Measurements from ENCODE around the gene ZMIZ1. TPM values are rescaled to one million over a fixed set of nuclear protein-coding genes. Genes with fewer than 3 reads are reported as not detected.

ZMIZ1 gene
- total RNA-seq, 1 experiment from 2014 or later: 42.3 TPM

GRCh38 chr10:79241990-79242619 lies 173.3 kb downstream of the ZMIZ1 start:
- Mint-ChIP-seq H3K4me1 (ENCODE audit: low read depth, unreplicated experiment) (peaks cover 7% of the 10 kb centered on the region), H3K36me3 (ENCODE audit: insufficient read depth, unreplicated experiment) (peaks cover 18% of the 10 kb centered on the region), H3K9me3 (ENCODE audit: unreplicated experiment) (no peaks in the 10 kb centered on the region), H3K4me3 (ENCODE audit: unreplicated experiment) (peak overlapping the region; percentile 45), H3K27ac (ENCODE audit: unreplicated experiment) (no peak overlapping the region), H3K27me3 (ENCODE audit: insufficient read depth, unreplicated experiment) (no peaks in the 10 kb centered on the region)
- no peak for DNase-seq
- no TSS peak for BruUV-seq (replicated peaks)
- no peak overlapping the region for H3K4me3 ChIP-seq (ENCODE audit: low read depth, low read length)
- no peaks in the 10 kb centered on the region for H3K27me3 ChIP-seq (replicated peaks; ENCODE audit: control insufficient read depth, insufficient read depth, low read length)
- CTCF ChIA-PET: no interaction called here
- POLR2A ChIA-PET: no interaction called here
- peaks cover 6% of the 10 kb centered on the region; the same call in 1 of the 2 replicates for H3K4me1 ChIP-seq
- no peak for TF ChIP-seq CTCF (IDR thresholded peaks at IDR 0.05; ENCODE audit: insufficient read depth in 1 of 2, low read depth in 1 of 2, low read length in 1 of 2, severe bottlenecking in 1 of 2, unreplicated experiment in 1 of 2)
- no peaks in the 10 kb centered on the region for H3K36me3 ChIP-seq (ENCODE audit: control insufficient read depth, insufficient read depth, low read length)
- intact Hi-C loops (cut with micrococcal nuclease; ENCODE audit: unreplicated experiment): no loop called here
- H3K9me3 ChIP-seq: no peaks in the 10 kb centered on the region

- intact Hi-C loops (cut with micrococcal nuclease; ENCODE audit: unreplicated experiment): no loop called here
- CTCF ChIA-PET: no interaction called here
- POLR2A ChIA-PET: no interaction called here
Observed at GRCh38 chr10:79242620-79243152, 173.9 kb downstream of the ZMIZ1 start.

More at GRCh38 chr10:79242620-79243152, 173.9 kb downstream of the ZMIZ1 start:
- Mint-ChIP-seq H3K4me3 (ENCODE audit: unreplicated experiment) (no peak overlapping the region), H3K27ac (ENCODE audit: unreplicated experiment) (no peak overlapping the region), H3K9me3 (ENCODE audit: unreplicated experiment) (no peaks in the 10 kb centered on the region), H3K36me3 (ENCODE audit: insufficient read depth, unreplicated experiment) (peaks cover 18% of the 10 kb centered on the region), H3K27me3 (ENCODE audit: insufficient read depth, unreplicated experiment) (no peaks in the 10 kb centered on the region), H3K4me1 (ENCODE audit: low read depth, unreplicated experiment) (peaks cover 7% of the 10 kb centered on the region)
- H3K27me3 ChIP-seq (replicated peaks; ENCODE audit: control insufficient read depth, insufficient read depth, low read length): no peaks in the 10 kb centered on the region
- H3K9me3 ChIP-seq: no peaks in the 10 kb centered on the region
- H3K4me3 ChIP-seq (ENCODE audit: low read depth, low read length): no peak overlapping the region
- no peak for DNase-seq
- no peaks in the 10 kb centered on the region for H3K36me3 ChIP-seq (ENCODE audit: control insufficient read depth, insufficient read depth, low read length)
- peaks cover 6% of the 10 kb centered on the region; the same call in 1 of the 2 replicates for H3K4me1 ChIP-seq
- BruUV-seq (replicated peaks): no TSS peak
- no peak for TF ChIP-seq CTCF (IDR thresholded peaks at IDR 0.05; ENCODE audit: insufficient read depth in 1 of 2, low read depth in 1 of 2, low read length in 1 of 2, severe bottlenecking in 1 of 2, unreplicated experiment in 1 of 2)

All from Caco-2 (cell line).